Upper lobe of right lung (tissue), 1 donor: ENCODE data around the gene SLF2. TPM values are rescaled to one million over a fixed set of nuclear protein-coding genes. Genes with fewer than 3 reads are reported as not detected.

Source experiments
- ATAC-seq: fragments of 200-7000 bp; cut with Tn5 transposase; one replicate; pipeline ENCODE4 v1.9.1; 2020; ENCODE audit warnings: mild to moderate bottlenecking, moderate library complexity
- DNase-seq: peaks from one replicate; pipeline ENCODE4 v3.0.0-alpha.2; 2020
- H3K27ac ChIP-seq: fragments of 200-600 bp; one replicate; pipeline ENCODE4 v1.8.0; 2022
- H3K27me3 ChIP-seq: fragments of 200-600 bp; one replicate; pipeline ENCODE4 v1.8.0; 2022; ENCODE audit warnings: mild to moderate bottlenecking
- H3K36me3 ChIP-seq: fragments of 200-600 bp; one replicate; pipeline ENCODE4 v1.8.0; 2022
- H3K4me1 ChIP-seq: fragments of 200-600 bp; one replicate; pipeline ENCODE4 v1.8.0; 2022
- H3K4me3 ChIP-seq: fragments of 200-600 bp; one replicate; pipeline ENCODE4 v1.8.0; 2022; ENCODE audit warnings: mild to moderate bottlenecking
- H3K9me3 ChIP-seq: fragments of 200-600 bp; one replicate; pipeline ENCODE4 v1.8.0; 2022
- CTCF ChIP-seq: fragments of 200-600 bp; IDR thresholded peaks from one replicate; pipeline ENCODE4 v1.8.0; 2022; ENCODE audit warnings: antibody characterized with exemption
- intact Hi-C: fragments of 100-400 bp; cut with DNase I; formaldehyde crosslinking; loops from one replicate; pipeline ENCODE4 v1.11.0; 2022
- total RNA-seq: library from RNA; stranded (reverse); fragmentation: NEBNext Ultra II Directional; extraction: Animal tissue kit (Norgen Biotek cat#: 25700); gene quantifications from one replicate; pipeline ENCODE4 v1.2.1, GENCODE V29; 2021
- donor health status: DM: no; HTN: yes; CAD: no; lungs with severe emphysema.

SLF2 gene
- total RNA-seq, 1 donor from 2014 or later, result 32.9 TPM

- Histone ChIP-seq H3K9me3 (no peaks in the 10 kb centered on the region), H3K4me1 (peaks cover 5% of the 10 kb centered on the region), H3K36me3 (peaks cover 48% of the 10 kb centered on the region), H3K4me3 (no peak overlapping the region), H3K27ac (no peak overlapping the region), H3K27me3 (no peaks in the 10 kb centered on the region)
- DNase-seq (no peak), ATAC-seq (no peak)
- TF ChIP-seq CTCF, result no peak
- intact Hi-C loops, result no loop called here
These were observed 94.4 kb downstream of the SLF2 start for GRCh38 chr10:101007099-101007711.

GRCh38 chr10:101007915-101008822, 95.4 kb downstream of the SLF2 start:
- Histone ChIP-seq H3K27ac (no peak overlapping the region), H3K4me1 (peaks cover 9% of the 10 kb centered on the region), H3K36me3 (peaks cover 40% of the 10 kb centered on the region), H3K27me3 (no peaks in the 10 kb centered on the region), H3K9me3 (no peaks in the 10 kb centered on the region), H3K4me3 (no peak overlapping the region)
- intact Hi-C loops, result no loop called here
- TF ChIP-seq CTCF, result no peak
- ATAC-seq (no peak), DNase-seq (no peak)

- intact Hi-C loops, result no loop called here
- H3K9me3 ChIP-seq, result no peaks in the 10 kb centered on the region
These were observed 96.2 kb downstream of the SLF2 start for GRCh38 chr10:101008823-101009423.

GRCh38 chr10:101010329-101010728, 97.6 kb downstream of the SLF2 start:
- H3K9me3 ChIP-seq, result no peaks in the 10 kb centered on the region
- H3K4me1 ChIP-seq, result peaks cover 20% of the 10 kb centered on the region
- TF ChIP-seq CTCF, result no peak
- ATAC-seq, result no peak
- no peaks in the 10 kb centered on the region for H3K27me3 ChIP-seq
- intact Hi-C loops, result no loop called here
- H3K27ac ChIP-seq, result no peak overlapping the region
- peaks cover 20% of the 10 kb centered on the region for H3K36me3 ChIP-seq
- DNase-seq, result no peak
- H3K4me3 ChIP-seq, result no peak overlapping the region

More at GRCh38 chr10:101008823-101009423, 96.2 kb downstream of the SLF2 start:
- Histone ChIP-seq H3K36me3 (peaks cover 32% of the 10 kb centered on the region), H3K4me1 (peaks cover 16% of the 10 kb centered on the region), H3K27me3 (no peaks in the 10 kb centered on the region), H3K27ac (no peak overlapping the region), H3K4me3 (no peak overlapping the region)
- no peak for TF ChIP-seq CTCF
- DNase-seq (no peak), ATAC-seq (no peak)

GRCh38 chr10:101011517-101012423, 99.0 kb downstream of the SLF2 start:
- no peak for DNase-seq
- no peak overlapping the region for H3K4me3 ChIP-seq
- intact Hi-C loops, result no loop called here
- peaks cover 6% of the 10 kb centered on the region for H3K36me3 ChIP-seq
- peak; percentile 22 for TF ChIP-seq CTCF
- no peaks in the 10 kb centered on the region for H3K9me3 ChIP-seq
- ATAC-seq, result no peak
- peaks cover 20% of the 10 kb centered on the region for H3K4me1 ChIP-seq
- H3K27ac ChIP-seq, result no peak overlapping the region
- peaks cover under 1% of the 10 kb centered on the region for H3K27me3 ChIP-seq
